ENCODE measurements around the gene MYRFL. TPM values are rescaled to one million over a fixed set of nuclear protein-coding genes. Genes with fewer than 3 reads are reported as not detected.

MYRFL gene
- total RNA-seq, 1 donor from 2014 or later = 0.13 TPM

- Histone ChIP-seq H3K27me3 (ENCODE audit: control insufficient read depth, insufficient read depth, low read length) (no peaks in the 10 kb centered on the region), H3K36me3 (ENCODE audit: control insufficient read depth, insufficient read depth, low read length) (no peaks in the 10 kb centered on the region), H3K4me3 (ENCODE audit: low read depth, low read length) (no peak overlapping the region)
- TF ChIP-seq, protein P1, sequence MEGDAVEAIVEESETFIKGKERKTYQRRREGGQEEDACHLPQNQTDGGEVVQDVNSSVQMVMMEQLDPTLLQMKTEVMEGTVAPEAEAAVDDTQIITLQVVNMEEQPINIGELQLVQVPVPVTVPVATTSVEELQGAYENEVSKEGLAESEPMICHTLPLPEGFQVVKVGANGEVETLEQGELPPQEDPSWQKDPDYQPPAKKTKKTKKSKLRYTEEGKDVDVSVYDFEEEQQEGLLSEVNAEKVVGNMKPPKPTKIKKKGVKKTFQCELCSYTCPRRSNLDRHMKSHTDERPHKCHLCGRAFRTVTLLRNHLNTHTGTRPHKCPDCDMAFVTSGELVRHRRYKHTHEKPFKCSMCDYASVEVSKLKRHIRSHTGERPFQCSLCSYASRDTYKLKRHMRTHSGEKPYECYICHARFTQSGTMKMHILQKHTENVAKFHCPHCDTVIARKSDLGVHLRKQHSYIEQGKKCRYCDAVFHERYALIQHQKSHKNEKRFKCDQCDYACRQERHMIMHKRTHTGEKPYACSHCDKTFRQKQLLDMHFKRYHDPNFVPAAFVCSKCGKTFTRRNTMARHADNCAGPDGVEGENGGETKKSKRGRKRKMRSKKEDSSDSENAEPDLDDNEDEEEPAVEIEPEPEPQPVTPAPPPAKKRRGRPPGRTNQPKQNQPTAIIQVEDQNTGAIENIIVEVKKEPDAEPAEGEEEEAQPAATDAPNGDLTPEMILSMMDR (IDR thresholded peaks at IDR 0.05; ENCODE audit: insufficient read depth, low read length, poor library complexity, severe bottlenecking) = no peak
- no peak for DNase-seq (ENCODE audit: low read depth)
Measured at GRCh38 chr12:69824028-69824427, 999 bp upstream of the MYRFL start.

GRCh38 chr12:69828897-69829296, 3.9 kb downstream of the MYRFL start:
- TF ChIP-seq, protein P1 (IDR thresholded peaks at IDR 0.05; ENCODE audit: insufficient read depth, low read length, poor library complexity, severe bottlenecking) = no peak
- DNase-seq (ENCODE audit: low read depth) = no peak
- Histone ChIP-seq H3K4me3 (ENCODE audit: low read depth, low read length) (no peak overlapping the region), H3K27me3 (ENCODE audit: control insufficient read depth, insufficient read depth, low read length) (no peaks in the 10 kb centered on the region), H3K36me3 (ENCODE audit: control insufficient read depth, insufficient read depth, low read length) (no peaks in the 10 kb centered on the region)

DNA sequence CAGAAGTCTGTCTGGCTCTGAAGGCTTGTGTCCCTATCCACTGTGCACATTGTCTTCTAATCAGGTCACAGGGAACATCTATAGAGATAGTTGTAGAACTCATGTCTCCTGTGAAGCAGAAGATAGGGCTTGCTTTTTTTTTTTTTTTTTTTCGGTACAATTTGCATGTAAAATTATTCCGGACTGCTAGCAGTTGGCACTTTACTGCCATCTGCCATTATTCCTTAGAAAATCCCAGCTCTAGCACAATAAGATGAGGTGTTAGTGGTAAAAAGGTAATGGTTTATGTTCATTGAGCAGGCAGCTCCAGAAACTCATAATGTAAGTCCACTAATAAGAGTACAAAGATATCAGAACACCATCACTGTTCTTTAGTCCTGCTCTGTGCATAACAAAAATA, 8.7 kb downstream of the MYRFL start:
- Histone ChIP-seq H3K36me3 (ENCODE audit: control insufficient read depth, insufficient read depth, low read length) (no peaks in the 10 kb centered on the region), H3K27me3 (ENCODE audit: control insufficient read depth, insufficient read depth, low read length) (no peaks in the 10 kb centered on the region), H3K4me3 (ENCODE audit: low read depth, low read length) (no peak overlapping the region)
- TF ChIP-seq, protein P1 (IDR thresholded peaks at IDR 0.05; ENCODE audit: insufficient read depth, low read length, poor library complexity, severe bottlenecking) = no peak
- no peak for DNase-seq (ENCODE audit: low read depth)

DNA sequence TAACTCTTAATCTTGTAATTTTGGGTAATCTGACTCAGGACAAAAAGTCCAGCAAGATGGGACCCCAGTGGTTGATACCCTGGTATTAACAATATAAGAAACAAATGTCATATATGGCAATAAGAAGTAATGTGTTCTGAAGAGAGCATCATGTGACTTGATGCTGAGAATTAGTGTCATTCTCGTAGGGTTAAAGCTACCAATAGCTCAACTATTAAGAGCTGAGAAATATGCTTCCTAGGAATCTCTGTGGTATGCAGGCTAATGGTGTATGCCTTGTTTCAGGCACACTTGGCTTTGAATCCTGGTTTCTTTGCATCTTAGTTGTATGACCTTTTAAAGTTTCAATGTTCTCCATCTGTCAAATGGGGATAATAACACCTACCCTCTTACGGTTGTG, 9.1 kb downstream of the MYRFL start:
- TF ChIP-seq, protein P1 (IDR thresholded peaks at IDR 0.05; ENCODE audit: insufficient read depth, low read length, poor library complexity, severe bottlenecking) = no peak
- H3K27me3 ChIP-seq (ENCODE audit: control insufficient read depth, insufficient read depth, low read length) = no peaks in the 10 kb centered on the region
- no peak for DNase-seq (ENCODE audit: low read depth)

GRCh38 chr12:69834576-69834975, 9.5 kb downstream of the MYRFL start:
- TF ChIP-seq, protein P1 (IDR thresholded peaks at IDR 0.05; ENCODE audit: insufficient read depth, low read length, poor library complexity, severe bottlenecking) = no peak
- DNase-seq (ENCODE audit: low read depth) = no peak
- Histone ChIP-seq H3K27me3 (ENCODE audit: control insufficient read depth, insufficient read depth, low read length) (no peaks in the 10 kb centered on the region), H3K36me3 (ENCODE audit: control insufficient read depth, insufficient read depth, low read length) (no peaks in the 10 kb centered on the region), H3K4me3 (ENCODE audit: low read depth, low read length) (no peak overlapping the region)

More for the DNA sequence above, 9.1 kb downstream of the MYRFL start:
- Histone ChIP-seq H3K4me3 (ENCODE audit: low read depth, low read length) (no peak overlapping the region), H3K36me3 (ENCODE audit: control insufficient read depth, insufficient read depth, low read length) (no peaks in the 10 kb centered on the region)

DNA sequence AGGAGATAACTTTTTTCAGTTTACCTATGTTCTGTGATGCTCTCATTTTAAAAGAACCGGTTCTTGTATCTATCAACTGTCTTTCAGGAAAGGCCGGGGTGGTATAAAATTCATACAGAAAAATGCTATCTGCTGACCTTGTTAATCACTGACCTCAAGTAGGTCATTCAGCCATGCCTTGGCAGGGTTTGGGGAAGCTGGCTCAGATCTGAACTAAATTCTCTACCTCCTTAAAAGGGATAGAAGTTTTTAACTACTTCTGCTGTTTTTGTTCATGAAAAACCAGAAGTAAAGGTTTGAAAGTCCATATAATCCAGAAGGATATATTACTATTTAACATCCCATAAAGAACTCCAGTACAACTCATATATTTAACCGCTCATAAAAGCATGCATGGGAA, 10.1 kb downstream of the MYRFL start:
- DNase-seq (ENCODE audit: low read depth) = no peak
- no peaks in the 10 kb centered on the region for H3K36me3 ChIP-seq (ENCODE audit: control insufficient read depth, insufficient read depth, low read length)
- H3K4me3 ChIP-seq (ENCODE audit: low read depth, low read length) = no peak overlapping the region
- no peaks in the 10 kb centered on the region for H3K27me3 ChIP-seq (ENCODE audit: control insufficient read depth, insufficient read depth, low read length)
- TF ChIP-seq, protein P1 (IDR thresholded peaks at IDR 0.05; ENCODE audit: insufficient read depth, low read length, poor library complexity, severe bottlenecking) = no peak

Measured in kidney epithelial cell (primary cell).